Retina (tissue), 1 donor: Measurements from ENCODE around the gene SOHLH1.
"Not testable (repeated sequence)": the region's sequence is repeated elsewhere in the genome, so short reads cannot be mapped to it uniquely, and the experiment has no call there.

Experiments used
- DNase-seq: peaks from one replicate; pipeline ENCODE4 v3.0.0-alpha.2; 2016

SOHLH1 gene

GRCh38 chr9:135676891-135677290, 22.4 kb downstream of the SOHLH1 start:
- no peak for DNase-seq

- no peak for DNase-seq
Measured at GRCh38 chr9:135674977-135675376, 24.3 kb downstream of the SOHLH1 start.

GRCh38 chr9:135673941-135674340, 25.3 kb downstream of the SOHLH1 start:
- DNase-seq: no peak

- not testable (repeated sequence) for DNase-seq
Measured at GRCh38 chr9:135672786-135673185, 26.5 kb downstream of the SOHLH1 start.

GRCh38 chr9:135671591-135672041, 27.7 kb downstream of the SOHLH1 start:
- DNase-seq: no peak

- DNase-seq: no peak
Measured at GRCh38 chr9:135670721-135671590, 28.3 kb downstream of the SOHLH1 start.

GRCh38 chr9:135669616-135670285, 29.5 kb downstream of the SOHLH1 start:
- DNase-seq: no peak

- not testable (repeated sequence) for DNase-seq
Measured at GRCh38 chr9:135669018-135669417, 30.3 kb downstream of the SOHLH1 start.

GRCh38 chr9:135667463-135668001, 31.7 kb downstream of the SOHLH1 start:
- DNase-seq: no peak

- DNase-seq: no peak
Measured at GRCh38 chr9:135666534-135667462, 32.5 kb downstream of the SOHLH1 start.

GRCh38 chr9:135665795-135666189, 33.5 kb downstream of the SOHLH1 start:
- no peak for DNase-seq

GRCh38 chr9:135664801-135665794, 34.2 kb downstream of the SOHLH1 start:
- no peak for DNase-seq

- no peak for DNase-seq
Measured at GRCh38 chr9:135664266-135664665, 35.0 kb downstream of the SOHLH1 start.

GRCh38 chr9:135663857-135664256, 35.4 kb downstream of the SOHLH1 start:
- no peak for DNase-seq

- DNase-seq: no peak
Measured at GRCh38 chr9:135663451-135663770, 35.9 kb downstream of the SOHLH1 start.

GRCh38 chr9:135662758-135663450, 36.4 kb downstream of the SOHLH1 start, which contains the start of gene LCN9:
Gene LCN9, plus strand, starts transcription at chr9:135663309. Its CDS starts 13 bp downstream, at chr9:135663322.
- DNase-seq: no peak

GRCh38 chr9:135661816-135662560, 37.3 kb downstream of the SOHLH1 start:
- no peak for DNase-seq

GRCh38 chr9:135660407-135660806, 38.9 kb downstream of the SOHLH1 start:
- no peak for DNase-seq

- DNase-seq: no peak
Measured at GRCh38 chr9:135659252-135659651, 40.0 kb downstream of the SOHLH1 start.

GRCh38 chr9:135657416-135657815, 41.9 kb downstream of the SOHLH1 start:
- no peak for DNase-seq
